Measurements from ENCODE around the gene FAM229A. TPM values are rescaled to one million over a fixed set of nuclear protein-coding genes. Genes with fewer than 3 reads are reported as not detected.

Gene FAM229A
- total RNA-seq, 1 experiment from 2014 or later = 5.6 TPM

GRCh38 chr1:32318127-32318869 is 44.0 kb downstream of the FAM229A start:
- Histone ChIP-seq H3K23ac (ENCODE audit: insufficient read length, low read depth, low read length) (no peak overlapping the region), H2BK20ac (ENCODE audit: low read depth, low read length, poor library complexity, severe bottlenecking) (no peak overlapping the region), H3K79me2 (ENCODE audit: insufficient read depth, low read length) (peaks cover 2% of the 10 kb centered on the region; the same call in 1 of the 2 replicates), H3K27ac (ENCODE audit: insufficient read length, low read depth, low read length) (no peak overlapping the region), H3K79me1 (ENCODE audit: insufficient read depth, low read depth, low read length, poor library complexity, severe bottlenecking) (no peaks in the 10 kb centered on the region), H4K20me1 (ENCODE audit: control insufficient read depth, insufficient read depth, insufficient read length) (no peaks in the 10 kb centered on the region), H3K4me2 (ENCODE audit: insufficient read depth, insufficient read length, low read length) (no peak overlapping the region), H3K4me1 (ENCODE audit: insufficient read depth, low read length) (no peaks in the 10 kb centered on the region), H3K14ac (ENCODE audit: insufficient read depth, low read length) (no peak overlapping the region), H2BK15ac (ENCODE audit: low read depth, low read length) (no peak overlapping the region), H3K27me3 (ENCODE audit: insufficient read depth, low read length) (no peaks in the 10 kb centered on the region), H3K18ac (ENCODE audit: insufficient read length, low read depth, low read length) (no peak overlapping the region), H4K5ac (ENCODE audit: insufficient read length, low read depth, low read length) (no peak overlapping the region), H3K56ac (ENCODE audit: insufficient read length, low read depth, low read length) (no peak overlapping the region), H2BK120ac (ENCODE audit: low read depth, low read length, poor library complexity, severe bottlenecking) (no peak overlapping the region), H4K91ac (ENCODE audit: insufficient read length, low read depth, low read length) (no peak overlapping the region), H3K23me2 (ENCODE audit: insufficient read length, low read depth, low read length, poor library complexity, severe bottlenecking) (no peaks in the 10 kb centered on the region), H2BK12ac (ENCODE audit: insufficient read length, low read depth, low read length) (no peak overlapping the region), H3K9me3 (ENCODE audit: control insufficient read depth, low read depth, low read length) (no peaks in the 10 kb centered on the region), H4K8ac (replicated peaks; ENCODE audit: insufficient read length, low read depth, low read length) (no peak overlapping the region), H3K4ac (ENCODE audit: low read depth, low read length) (no peak overlapping the region), H3K9ac (ENCODE audit: extremely low read depth, insufficient read length, low read length) (no peak overlapping the region), H2AFZ (ENCODE audit: low read length) (no peak overlapping the region), H3T11ph (ENCODE audit: low read length) (no peak overlapping the region), H2AK5ac (ENCODE audit: insufficient read length, low read length) (no peak overlapping the region), H2BK5ac (ENCODE audit: insufficient read length, low read length) (no peak overlapping the region)
- TF ChIP-seq, protein P1, sequence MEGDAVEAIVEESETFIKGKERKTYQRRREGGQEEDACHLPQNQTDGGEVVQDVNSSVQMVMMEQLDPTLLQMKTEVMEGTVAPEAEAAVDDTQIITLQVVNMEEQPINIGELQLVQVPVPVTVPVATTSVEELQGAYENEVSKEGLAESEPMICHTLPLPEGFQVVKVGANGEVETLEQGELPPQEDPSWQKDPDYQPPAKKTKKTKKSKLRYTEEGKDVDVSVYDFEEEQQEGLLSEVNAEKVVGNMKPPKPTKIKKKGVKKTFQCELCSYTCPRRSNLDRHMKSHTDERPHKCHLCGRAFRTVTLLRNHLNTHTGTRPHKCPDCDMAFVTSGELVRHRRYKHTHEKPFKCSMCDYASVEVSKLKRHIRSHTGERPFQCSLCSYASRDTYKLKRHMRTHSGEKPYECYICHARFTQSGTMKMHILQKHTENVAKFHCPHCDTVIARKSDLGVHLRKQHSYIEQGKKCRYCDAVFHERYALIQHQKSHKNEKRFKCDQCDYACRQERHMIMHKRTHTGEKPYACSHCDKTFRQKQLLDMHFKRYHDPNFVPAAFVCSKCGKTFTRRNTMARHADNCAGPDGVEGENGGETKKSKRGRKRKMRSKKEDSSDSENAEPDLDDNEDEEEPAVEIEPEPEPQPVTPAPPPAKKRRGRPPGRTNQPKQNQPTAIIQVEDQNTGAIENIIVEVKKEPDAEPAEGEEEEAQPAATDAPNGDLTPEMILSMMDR (conservative IDR thresholded peaks at IDR 0.05) = no peak
- no peaks in the 10 kb centered on the region for H3K9me3 Mint-ChIP-seq
- H3K27me3 Mint-ChIP-seq (ENCODE audit: low read depth) = no peaks in the 10 kb centered on the region
- no CpG with 5 or more reads among the region's 10 CpGs for WGBS (ENCODE audit: extremely low coverage, insufficient read length, low lambda C conversion rate)
- H3K36me3 Mint-ChIP-seq (ENCODE audit: insufficient read depth in 1 of 3, low read depth in 3 of 3) = peaks cover 9 to 41% (median 33%) of the 10 kb centered on the region in 3 experiments; a peak in 6 of 7 replicates
- H3K4me1 Mint-ChIP-seq = peaks cover 0 to 4% of the 10 kb centered on the region in 2 experiments; a peak in 1 of 4 replicates
- no peak overlapping the region for H3K4me3 Mint-ChIP-seq
- no peak for DNase-seq
- H3K27ac Mint-ChIP-seq = no peak overlapping the region
